NCI-H2171 treated with DMSO at 0.1 percent for 48 hours (cell line): Measurements from ENCODE around the gene LYPLAL1.

Experiments
- DNase-seq: peaks from one replicate; lab custom pipeline; 2025; lab: John Stamatoyannopoulos, UW

Gene LYPLAL1

GRCh38 chr1:219173758-219174459 lies at the start of gene LYPLAL1:
TSS of gene LYPLAL1 (plus strand) at chr1:219173878. CDS start at chr1:219173891, 13 bp downstream.
- peak; percentile 79 for DNase-seq

DNA sequence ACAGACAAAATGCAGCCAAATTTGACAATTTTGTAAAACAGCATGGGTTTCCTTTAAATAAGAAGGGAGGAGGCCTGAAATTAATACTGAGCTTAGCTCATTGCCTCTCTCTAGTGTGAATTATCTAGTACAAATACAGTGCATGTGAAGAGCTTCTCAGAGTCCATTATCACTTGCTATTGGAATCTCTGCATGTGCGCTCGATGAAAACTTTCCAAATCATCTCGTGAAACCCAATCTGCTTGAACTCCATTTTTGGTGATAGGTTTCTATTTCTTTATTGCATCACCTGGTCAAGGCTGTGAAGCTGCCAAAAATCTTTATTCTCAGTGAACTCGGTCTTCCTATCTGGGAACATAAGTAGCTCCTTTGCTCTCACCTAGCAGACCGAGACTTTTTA lies 49.5 kb upstream of the LYPLAL1 start:
- DNase-seq = no peak

GRCh38 chr1:219125342-219125741 lies 48.3 kb upstream of the LYPLAL1 start:
- no peak for DNase-seq

DNA sequence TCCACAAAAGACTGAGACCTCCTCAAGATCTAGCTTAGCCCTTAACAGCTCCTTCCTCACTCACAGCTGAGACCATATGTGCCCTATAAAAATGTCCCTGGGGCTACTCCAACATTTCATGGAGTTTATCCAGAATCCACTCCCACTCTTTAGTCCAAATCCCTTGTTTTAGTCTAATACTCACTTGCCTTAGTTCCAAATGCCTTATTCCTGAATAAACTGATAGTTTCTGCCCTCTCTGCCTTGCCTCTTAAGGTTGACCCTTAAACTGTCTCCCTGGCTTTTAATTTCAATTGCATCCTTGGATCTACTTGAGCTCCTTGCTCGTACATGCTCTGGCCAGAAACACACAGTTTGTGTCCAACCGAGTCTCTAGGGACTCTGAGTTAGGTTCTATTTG lies 47.3 kb upstream of the LYPLAL1 start:
- no peak for DNase-seq

- no peak for DNase-seq
Measured at GRCh38 chr1:219128957-219129356, 44.7 kb upstream of the LYPLAL1 start.

GRCh38 chr1:219130366-219130935 lies 43.2 kb upstream of the LYPLAL1 start:
- DNase-seq = no peak

- DNase-seq = no peak
Measured at GRCh38 chr1:219132939-219133338, 40.7 kb upstream of the LYPLAL1 start.

DNA sequence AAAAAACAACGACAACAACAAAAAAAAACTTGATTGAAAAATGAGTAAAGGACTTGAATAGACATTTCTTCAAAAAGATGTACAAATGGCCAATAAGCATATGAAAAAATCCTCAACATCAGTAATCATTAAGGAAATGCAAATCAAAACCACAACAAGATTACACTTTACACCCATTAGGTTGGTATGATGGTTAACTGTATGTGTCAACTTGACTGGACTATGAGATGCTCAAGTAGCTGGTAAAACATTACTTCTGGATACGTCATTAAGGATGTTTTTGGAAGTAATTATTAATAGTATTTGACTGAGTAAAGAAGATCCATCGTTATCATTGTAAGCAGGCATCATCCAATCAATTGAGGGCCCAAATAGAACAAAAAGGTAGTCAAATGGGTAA lies 34.9 kb upstream of the LYPLAL1 start:
- DNase-seq = no peak

DNA sequence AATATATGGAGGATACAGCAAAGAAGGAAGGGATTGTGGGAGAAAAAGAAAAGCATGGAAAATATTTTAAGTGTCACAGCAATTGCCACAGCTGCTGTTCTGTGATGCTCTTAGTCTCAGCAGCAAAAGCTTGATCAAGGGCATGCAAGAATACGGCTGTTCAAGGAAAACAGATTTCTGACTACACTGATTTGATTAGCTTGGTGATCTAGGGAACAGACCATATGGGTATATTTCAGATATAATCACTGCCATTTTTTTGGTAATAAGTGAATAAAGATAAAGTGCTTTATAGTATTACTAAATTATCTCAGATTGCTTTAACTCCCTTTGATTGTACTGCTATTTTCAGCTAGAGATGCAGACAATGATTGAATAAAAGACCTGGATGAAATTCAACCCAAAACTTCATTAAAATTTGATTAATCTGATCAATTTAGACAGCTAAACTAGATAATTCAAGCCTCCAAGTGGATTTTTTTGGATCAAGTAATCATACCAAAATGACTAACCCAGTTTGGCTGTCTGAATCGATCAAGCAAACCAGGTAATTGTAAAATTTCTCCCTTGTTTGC lies 33.3 kb upstream of the LYPLAL1 start:
- DNase-seq = no peak

GRCh38 chr1:219143735-219144134 lies 29.9 kb upstream of the LYPLAL1 start:
- no peak for DNase-seq

- no peak for DNase-seq
Measured at GRCh38 chr1:219144658-219145315, 28.9 kb upstream of the LYPLAL1 start.

DNA sequence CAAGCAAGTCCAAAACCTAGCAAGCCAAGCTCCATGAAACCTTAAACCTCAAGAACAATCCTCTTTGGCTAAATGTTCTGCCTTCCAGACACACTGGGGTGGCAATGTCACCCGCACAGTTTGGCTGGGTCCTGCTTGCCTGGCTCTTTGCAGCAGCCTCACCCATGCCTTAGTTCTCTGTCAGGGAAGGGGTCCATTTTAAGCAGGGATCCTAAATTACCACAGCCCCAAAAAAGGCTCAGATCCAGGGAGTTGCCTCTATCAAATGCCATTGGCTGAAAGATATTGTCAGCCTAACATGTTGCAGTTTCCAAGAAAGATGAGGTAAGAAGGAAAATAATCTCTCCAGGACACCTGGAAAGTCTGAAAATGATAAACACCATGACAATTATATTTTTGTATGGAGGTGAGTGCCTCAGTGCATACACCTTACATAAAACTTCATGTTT lies 26.1 kb upstream of the LYPLAL1 start:
- DNase-seq = no peak

- DNase-seq = no peak
Measured at GRCh38 chr1:219149009-219149577, 24.6 kb upstream of the LYPLAL1 start.

DNA sequence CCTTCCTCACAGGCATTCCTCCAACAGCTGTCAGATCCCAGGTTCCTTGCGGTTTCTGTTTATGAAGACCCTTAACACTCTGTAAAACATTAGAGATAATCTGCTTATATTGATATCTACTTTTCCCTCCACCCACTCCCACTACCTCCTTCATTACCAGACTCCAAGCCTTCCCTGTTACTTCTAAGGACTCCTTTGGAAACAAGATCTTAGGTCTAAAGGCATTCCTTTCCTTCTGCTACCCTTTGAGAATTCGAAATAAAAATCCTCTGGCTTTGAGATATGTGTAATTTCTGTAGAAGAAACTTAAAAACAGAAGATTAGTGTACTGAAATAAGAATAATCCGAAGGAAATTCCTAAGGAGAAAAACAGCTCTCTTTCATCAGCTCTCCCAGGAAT lies 23.7 kb upstream of the LYPLAL1 start:
- DNase-seq = no peak

GRCh38 chr1:219150913-219151312 lies 22.8 kb upstream of the LYPLAL1 start:
- no peak for DNase-seq

GRCh38 chr1:219151467-219151866 lies 22.2 kb upstream of the LYPLAL1 start:
- DNase-seq = no peak

DNA sequence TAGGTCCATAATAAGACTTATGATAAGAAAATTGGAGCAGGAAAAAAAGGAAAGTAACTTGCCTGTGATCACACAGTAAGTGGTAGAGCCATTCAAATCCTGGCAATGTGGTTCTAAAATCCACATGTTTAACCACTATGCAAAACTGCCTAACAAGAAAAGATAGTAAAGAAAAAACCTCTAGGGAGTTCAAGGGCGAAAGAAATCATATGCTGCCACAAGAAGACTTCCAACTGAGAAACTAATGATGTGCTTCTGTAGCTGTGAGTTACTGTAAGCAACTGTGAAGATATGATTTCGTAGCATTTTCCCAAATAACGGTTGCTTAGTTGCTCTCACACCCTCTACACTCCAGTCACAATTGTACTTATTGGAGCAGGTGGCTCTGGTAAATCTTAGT lies 20.9 kb upstream of the LYPLAL1 start:
- DNase-seq = no peak

GRCh38 chr1:219153723-219154122 lies 20.0 kb upstream of the LYPLAL1 start:
- DNase-seq = no peak

- no peak for DNase-seq
Measured at GRCh38 chr1:219155135-219155534, 18.5 kb upstream of the LYPLAL1 start.

DNA sequence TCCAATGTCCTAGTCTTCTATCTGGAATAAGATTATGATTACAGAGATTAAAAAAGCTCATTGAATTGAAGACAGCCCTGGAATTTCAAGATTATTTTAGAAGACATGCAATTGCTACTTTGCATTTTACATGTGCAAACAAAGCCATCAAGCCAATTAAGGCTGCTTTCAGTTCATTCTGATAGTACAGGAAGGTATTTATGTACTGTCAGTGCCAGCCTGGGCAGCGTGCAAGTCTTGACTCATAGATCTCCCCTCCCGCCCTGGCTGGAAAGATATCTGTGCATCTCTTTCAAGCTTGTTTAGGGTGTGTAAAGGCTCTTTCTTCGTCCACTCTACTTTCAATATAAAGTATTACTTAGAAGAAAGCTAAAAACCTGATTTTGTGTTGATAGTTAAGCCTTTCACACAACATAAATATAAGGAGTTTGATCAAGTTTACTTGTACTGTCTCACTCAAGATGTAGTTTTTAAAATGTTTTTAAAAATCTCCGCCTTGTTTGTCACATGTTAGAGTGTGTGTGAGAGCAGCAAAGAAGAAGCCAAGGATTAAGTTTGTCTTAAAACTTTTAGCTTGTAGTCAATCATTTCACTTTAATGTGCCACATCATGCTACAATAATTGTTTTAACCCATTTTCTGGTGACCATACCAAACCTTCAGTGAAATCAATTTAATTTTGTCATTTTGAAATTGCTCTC lies 13.6 kb upstream of the LYPLAL1 start:
- DNase-seq = no peak

DNA sequence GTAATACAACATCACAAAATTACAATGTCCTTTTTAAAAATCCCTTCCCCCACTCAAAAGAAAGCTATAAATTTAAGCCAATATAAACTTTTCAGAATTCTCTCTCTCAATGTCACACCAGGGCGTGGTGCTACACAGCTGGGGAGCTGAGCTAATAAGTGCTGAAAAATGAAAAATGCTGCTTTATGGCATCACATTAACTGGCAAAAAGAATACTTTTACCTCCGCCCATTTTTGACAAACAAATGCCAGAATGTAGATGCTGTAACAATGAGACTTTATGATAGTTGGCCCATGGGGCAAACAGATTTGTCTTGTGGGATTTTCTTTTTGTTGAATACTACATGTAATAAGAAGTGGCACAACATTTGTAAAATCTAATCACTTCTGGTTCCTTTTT lies 12.7 kb upstream of the LYPLAL1 start:
- no peak for DNase-seq

DNA sequence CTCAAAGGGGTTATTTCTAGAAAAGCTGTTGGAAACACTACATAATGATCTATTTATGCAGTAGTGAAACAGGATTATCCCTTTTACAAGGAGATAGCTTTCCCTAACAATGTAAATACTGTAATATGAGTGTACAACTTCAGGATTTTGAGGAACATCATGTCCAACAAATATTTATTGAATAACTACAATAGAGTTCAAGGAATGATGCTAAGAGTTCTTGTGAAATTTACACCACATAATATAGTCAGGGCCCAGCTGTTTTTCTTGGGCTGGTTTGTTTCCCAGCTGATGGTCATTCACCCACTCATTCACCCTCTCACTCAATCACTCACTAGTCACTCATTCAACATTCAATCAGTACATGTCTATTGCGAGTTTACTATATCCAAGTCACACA lies 12.3 kb upstream of the LYPLAL1 start:
- DNase-seq = no peak
